ENCODE results near the gene ALK.

The ALK gene

DNA sequence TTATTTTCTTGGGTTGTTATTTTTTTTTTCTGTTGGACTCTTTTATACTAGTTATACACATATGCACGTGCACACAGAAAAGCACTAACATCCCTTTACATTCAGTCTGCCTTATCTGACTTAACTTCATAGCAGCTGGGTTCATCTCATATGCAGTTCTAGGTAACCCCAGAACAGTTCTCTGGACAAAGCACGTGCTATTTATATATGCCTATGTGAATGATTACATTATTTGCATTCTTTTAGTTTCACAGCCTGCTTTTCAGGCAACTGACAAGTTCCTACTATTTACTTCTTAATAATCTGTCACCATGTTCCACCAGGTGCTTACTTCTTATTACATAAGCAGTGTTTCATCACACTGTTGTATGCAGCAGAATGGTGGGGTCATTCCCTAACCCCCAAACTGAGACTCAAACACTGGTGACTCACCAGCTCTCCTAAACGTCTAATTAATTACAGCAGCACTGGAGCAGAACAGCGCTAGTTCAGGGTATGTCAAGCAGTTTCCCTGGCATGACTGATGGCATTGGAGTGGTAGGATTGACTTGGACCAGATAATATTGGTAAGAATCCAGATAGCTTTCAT lies 433.3 kb downstream of the ALK start:
- DNase-seq (ENCODE audit: low spot score): no peak

DNA sequence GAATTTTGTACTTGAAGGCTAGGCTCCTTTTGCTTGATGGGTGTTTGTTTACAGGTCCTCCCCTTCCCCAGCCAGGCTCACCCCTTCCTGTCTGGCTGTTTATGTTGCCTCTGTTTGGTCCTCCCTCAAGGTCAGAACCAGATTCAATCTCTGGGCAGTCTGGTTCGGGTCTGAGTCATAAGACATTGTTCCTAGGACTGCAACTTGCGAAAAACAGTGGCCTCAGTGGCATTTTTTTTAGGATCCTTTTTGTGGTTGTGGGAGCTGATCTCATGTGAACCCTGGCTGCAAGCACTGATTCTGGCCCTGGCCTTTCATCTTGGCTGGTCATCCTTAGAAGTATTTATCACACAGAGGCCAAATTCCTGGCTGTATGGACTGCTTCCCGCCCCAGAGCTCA lies 435.8 kb downstream of the ALK start:
- no peak for DNase-seq (ENCODE audit: low spot score)

DNA sequence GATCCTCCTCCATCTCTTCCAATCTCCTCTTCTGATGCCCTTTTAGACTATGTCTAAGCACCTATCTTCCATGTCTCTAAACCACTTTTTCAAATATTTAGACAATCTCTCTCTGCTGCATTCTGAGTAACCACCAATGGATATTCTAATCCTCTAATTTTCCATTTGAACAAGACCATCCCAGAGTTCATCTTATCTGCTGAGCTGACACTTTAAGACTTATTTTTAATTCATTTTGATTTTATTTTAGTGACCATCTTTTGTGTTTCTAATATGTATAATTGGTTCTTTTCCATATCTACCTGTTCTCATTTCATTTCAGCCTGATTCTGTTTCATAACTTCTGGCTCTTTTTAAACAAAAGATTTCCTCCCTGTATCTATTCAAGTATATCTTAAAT lies 436.3 kb downstream of the ALK start:
- no peak for DNase-seq (ENCODE audit: low spot score)

DNA sequence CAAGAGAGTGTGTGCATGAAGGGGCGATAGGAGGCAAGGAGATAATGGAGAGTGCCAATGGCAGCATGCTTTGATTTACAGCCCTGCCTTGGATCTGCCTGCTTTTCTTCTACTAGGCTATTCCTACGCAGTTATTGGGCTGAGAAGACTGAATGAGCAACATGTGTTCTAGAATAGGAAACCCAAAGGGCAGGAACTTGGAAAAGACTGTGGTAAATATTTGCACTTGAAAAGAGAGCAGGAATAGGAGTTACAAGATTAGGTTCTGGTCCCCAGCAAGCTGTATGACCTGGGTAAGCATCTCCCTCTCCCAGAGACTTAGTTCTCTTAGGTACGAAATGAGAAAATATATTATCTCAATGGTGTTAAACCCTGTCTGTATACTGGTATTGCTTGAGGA lies 438.5 kb downstream of the ALK start:
- no peak for DNase-seq (ENCODE audit: low spot score)

DNA sequence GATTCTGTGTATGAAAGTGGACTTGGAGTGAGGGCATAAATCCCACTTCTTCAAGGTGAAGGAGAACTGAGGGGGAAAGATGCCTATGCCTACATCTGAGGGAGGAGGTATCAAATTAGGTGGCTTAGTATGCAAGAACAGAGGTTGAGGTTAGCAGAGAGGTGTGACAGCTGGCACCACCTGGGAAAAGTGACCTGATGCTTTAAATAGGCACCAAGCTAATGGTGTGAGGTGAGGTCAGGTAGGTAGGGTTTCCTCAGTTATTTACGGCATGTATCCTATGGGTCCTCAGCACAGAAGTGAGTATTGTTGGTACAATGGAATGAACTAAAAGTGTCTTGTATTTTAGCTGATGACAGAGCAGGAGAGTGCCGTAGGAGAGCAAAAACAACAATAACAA lies 439.0 kb downstream of the ALK start:
- DNase-seq (ENCODE audit: low spot score): no peak

DNA sequence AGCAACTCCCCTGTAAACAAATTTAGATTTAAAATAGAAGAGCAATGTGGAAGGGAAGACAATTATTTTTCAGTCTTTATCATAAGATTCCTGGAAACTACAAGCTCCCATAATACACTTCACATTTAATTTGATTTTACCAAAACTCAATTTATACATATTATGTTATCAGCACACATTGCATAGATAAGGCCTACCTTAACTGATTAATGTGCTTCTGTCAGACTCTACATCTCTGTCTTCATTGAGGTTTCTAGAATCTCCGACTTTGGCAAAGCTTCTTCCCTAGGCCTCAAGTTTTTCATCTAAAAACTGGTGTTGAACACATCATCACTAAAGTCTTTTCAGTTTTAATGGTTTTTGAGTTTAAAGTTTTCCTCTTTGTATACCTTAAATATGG lies 440.1 kb downstream of the ALK start:
- no peak for DNase-seq (ENCODE audit: low spot score)

DNA sequence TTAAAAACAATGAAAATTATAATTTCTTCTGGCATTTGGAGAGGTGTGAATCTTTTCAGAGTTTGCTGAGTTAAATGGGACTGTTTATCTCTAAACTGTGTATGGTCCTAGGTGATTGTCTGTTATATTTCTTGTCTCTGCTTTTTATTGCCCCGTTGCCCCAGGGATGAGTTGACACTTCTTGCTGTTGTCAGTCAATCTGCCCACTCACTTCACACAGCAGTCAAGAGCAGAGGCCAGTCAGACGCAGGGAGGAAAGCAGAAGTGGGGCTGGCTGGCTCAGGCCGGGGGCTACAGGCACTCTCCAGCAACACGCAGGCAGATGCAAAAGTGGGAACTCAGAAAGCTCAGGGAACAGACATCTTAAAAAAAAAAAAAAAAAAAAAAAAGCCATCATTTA lies 441.0 kb downstream of the ALK start:
- DNase-seq (ENCODE audit: low spot score): no peak

DNA sequence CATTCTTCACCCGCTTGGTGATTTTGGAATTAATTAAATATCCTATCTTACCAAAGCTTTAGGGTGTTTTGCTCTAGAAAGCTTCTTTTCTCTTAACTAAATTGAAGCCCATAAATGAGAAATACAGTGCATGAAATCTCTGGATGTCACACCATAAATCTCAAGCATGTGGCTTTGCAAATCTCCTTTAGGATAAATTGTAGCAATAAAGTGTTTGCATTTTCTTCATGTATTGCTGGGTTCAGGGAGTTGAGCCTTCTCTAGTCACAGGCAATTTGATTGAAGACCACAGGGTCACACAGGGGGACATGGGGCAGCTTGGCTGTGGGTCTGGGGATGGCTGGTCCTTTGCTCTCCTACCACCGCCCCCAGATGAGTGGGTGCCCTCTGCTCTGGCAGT lies 442.0 kb downstream of the ALK start:
- DNase-seq (ENCODE audit: low spot score): no peak

DNA sequence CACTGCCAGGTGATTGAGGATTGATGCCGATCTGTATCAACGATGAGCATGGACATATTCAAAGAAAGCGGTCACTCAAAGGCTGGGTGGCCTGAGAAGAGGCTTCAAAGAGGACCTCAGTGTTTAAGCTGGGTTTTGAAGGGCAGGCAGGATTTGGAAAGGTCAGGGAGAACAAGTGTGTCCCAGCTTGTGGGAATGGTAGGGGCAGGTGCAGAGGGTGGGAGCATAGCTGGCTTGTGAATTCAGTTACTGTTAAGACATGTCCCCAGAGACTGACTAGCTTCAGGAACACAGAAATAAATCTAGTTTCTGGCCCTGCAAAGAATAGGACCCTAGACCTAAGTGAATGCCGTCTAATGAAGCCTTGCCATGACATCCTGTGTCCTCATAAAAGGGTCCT lies 442.7 kb downstream of the ALK start:
- no peak for DNase-seq (ENCODE audit: low spot score)

DNA sequence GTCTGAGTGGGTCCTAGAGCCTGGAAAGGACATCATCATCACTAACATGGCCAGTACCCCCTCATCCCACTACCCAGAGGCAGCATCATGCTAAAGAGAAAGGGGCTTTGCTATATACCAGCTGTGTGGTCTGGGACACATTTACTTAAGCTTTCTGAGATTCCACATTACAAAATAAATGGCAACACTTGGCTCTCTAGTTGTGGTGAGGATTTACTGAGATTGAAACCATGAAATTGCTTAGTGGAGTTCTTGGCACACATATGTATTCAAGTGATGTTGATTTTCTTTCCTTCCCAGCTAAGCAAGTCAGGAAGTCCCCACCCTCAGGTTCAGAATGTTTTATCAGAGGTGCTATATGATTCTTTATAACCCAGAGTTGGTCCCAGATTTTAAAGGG lies 444.2 kb downstream of the ALK start:
- DNase-seq (ENCODE audit: low spot score): no peak

DNA sequence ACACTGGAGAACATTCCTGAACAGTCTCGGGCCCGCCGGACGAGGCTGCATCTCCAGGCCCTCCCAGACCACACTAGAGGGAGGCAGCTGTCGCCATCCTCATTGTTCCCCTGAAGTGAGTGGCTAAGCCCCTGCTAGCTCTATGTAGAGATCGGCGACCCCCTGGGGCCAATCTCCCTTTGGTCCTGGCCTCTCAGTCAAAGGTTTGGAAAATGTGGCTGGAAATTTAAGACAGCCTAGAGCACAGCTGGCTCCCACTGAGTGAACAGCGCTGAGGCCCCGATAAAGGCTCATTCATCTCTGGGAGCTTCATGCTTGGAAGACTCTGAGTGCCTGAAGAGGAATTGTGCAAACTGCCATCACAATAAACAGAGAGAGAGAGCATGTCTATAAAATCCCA lies 445.9 kb downstream of the ALK start:
- DNase-seq (ENCODE audit: low spot score): peak; percentile 52

DNA sequence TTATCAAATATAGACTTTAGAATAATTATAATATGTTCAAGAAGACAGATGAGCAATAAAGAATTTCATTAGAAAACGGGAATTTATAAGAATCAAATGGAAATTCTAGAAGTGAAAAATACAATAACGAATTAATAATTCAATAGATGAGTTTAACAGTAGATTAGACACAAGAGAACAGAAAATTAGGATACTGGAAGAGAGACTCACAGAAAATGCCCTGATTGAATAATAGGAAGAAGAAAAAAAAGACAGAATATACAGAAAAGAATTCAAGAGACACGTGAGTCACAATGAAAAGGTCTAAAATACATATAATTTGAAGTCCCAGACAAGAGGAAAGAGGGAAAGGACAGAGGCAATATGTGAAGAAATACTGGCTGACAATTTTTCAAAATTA lies 451.4 kb downstream of the ALK start:
- DNase-seq (ENCODE audit: low spot score): no peak

DNA sequence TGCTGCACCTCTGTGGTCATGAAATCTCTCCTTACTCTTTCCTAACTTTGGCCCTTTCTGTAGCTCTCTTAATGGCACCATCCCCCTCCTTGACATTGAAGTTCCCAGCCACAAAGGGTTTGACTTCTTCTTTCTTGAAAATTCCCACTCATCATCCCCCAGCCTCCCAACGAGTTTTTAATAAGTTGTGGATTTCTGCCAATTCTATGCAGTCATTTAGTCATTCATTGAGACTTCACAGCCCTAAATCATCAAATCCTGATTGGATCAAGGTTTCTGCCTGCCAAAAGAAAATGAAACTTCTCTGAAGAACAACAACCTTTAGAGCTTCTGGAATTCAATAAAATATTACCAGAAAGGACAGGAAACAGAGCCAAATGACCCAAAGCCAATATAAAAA lies 451.9 kb downstream of the ALK start:
- no peak for DNase-seq (ENCODE audit: low spot score)

DNA sequence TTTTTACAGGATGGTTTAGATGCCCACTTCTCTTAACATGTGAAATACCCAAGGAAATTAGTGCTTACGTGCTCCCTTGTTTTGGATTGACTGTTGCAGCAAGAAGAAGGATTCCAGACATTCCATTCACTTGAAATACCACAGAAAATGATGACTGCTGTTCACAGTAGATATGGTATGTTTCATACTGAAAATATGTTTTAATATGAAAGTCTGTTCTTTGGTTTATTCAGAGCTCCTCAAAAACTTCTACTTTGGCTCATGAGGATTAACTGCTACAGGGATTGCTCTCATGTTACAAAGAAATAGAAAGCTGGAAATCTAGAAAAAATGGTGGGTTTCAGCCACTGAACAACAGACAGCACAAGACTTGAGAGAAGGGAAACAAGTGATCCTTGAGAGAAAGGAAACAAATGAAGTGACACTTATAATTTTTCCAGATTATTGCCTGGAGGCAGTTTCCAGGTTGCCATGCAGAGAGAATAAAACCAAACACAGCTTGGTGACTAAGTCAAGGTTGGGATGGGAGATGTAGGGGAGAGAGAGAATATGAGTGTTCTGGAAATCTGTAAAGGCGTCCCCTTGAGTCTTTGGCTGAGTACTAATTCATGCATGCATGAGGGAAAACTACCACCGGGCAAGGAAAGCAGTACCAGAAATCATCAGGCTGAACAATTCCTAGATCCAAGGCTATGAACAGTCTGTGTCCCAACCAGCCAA lies 458.0 kb downstream of the ALK start:
- DNase-seq (ENCODE audit: low spot score): no peak

DNA sequence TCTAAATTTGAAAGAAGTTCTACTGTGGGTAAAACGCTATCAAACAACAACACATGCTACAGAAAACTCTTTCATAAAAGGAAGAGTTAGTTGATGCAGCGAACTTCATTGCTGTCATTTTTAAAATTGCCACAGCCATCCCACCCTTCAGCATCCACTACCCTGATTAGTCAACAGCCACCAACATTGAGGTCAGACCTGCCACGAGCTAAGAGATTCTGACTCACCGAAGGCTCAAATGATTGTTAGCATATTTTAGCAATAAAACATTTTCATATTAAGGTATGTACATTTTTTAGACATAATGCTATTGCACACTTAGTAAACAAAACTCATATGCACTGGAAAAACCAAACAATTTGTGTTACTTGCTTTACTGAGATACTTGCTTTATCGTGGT lies 459.1 kb downstream of the ALK start:
- DNase-seq (ENCODE audit: low spot score): no peak

DNA sequence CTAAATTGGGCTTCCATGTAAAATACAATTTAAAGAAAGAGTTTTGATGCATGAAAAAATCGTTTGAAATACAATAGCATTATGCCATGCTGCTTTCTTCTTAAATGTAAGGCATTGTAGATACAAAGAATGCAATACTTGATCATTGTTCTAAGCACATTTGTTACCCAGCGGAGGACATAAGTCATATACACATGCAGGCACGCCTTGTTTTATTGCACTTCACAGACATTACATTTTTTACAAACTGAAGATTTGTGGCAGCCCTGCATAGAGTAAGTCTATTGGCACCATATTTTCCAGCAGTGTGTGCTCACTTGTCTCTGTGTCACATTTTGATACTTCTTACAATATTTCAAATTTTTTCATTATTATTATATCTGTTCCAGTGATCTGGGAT lies 461.2 kb downstream of the ALK start:
- DNase-seq (ENCODE audit: low spot score): no peak

DNA sequence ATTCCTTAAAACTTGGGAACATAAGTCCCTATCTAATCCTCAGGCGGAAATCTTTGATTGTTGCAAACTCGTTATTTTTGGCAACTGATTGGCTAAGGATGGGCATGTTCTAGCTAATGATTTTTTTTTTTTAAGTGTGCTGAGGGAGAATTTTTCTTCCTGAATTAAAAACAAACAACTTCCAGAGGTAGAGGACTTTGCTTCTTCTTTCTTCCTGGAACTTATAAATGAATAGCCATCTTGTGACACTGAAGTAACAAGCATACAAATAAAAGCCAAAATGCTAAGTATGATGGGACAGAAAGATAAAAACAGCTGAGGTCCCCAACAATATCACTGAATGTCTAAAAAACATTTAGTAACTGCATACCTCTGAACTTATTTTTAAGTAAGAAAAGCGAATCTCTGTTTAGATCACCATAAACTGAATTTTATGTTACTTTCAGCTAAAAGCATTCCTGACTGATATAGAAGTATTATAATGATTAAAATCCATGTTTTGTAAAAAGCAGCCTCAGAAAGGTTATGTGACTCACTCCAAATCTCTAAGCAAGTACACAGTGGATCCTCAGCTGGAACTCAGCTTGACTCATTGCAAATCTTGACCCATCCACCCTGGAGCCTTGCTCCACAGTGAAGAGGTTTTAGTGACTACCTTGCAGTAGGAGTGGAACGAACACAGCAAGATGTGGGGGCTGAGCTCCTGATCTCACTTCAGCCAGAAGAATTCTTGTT lies 461.8 kb downstream of the ALK start:
- no peak for DNase-seq (ENCODE audit: low spot score)

DNA sequence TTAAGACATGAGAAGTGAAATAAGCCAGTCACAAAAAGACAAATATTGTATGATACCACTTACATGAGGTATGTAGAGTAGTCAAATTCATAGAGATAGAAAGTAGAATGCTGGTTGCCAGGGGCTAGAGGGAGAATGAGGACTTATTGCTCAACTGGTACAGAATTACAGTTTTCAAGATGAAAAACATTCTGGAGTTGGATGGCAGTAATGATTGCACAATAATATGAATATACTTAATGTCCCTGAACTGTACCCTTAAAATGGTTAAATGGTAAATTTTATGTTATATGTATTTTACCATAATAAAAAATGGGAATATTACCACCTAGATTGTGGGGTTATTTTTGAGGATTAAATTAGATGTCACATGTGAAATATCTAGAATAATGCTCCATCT lies 465.0 kb downstream of the ALK start:
- no peak for DNase-seq (ENCODE audit: low spot score)

DNA sequence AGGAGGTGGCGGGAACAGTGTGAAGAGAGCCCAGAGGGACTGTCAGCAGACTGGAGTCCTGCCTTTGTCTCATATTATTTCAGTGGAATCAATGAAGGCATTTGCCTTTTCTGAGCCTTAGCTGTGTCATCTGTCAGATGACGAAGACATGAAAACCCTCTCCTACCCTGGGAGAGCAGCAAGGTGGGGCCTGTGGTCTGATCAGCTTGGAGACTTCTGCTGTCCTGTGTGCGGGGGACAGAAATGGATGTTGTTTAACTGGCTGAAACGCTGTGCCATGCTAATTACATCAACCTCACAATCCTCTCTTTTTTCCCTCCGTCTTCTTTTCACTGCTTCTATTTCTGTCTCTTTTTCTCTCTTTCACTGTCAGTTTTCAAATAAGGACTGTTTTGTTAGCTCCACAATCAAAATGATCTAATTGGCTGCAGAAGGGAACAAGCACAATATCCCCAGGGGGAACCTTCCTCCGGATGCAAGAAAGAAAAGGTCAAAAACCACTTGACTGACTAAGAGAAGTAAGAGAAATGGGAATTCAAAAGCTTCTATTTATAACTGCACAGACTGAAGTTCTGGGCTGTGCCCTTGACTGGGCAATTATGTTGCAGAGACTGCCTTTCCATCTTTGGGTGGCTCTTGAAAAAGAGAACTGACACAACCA lies 466.1 kb downstream of the ALK start:
- DNase-seq (ENCODE audit: low spot score): no peak

DNA sequence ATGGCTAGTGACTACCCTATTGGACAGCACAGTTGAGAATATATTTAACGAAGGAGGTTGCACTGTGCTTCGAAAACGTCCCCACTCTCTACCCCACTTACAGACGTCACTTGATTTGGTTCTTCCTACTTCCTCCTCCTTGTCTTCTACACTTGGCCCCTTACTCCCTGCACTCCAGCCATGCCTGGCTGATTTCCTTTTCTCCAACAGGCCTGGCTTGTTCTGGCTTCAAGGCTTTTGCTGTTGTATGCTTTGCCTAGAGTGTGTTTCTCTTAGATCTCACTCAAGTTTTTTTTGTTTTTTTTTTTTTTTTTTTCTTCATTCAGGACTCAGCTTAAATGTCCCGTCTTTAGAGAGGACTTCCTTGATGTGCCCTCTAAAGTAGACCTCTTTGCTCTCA lies 469.4 kb downstream of the ALK start:
- DNase-seq (ENCODE audit: low spot score): no peak

DNA sequence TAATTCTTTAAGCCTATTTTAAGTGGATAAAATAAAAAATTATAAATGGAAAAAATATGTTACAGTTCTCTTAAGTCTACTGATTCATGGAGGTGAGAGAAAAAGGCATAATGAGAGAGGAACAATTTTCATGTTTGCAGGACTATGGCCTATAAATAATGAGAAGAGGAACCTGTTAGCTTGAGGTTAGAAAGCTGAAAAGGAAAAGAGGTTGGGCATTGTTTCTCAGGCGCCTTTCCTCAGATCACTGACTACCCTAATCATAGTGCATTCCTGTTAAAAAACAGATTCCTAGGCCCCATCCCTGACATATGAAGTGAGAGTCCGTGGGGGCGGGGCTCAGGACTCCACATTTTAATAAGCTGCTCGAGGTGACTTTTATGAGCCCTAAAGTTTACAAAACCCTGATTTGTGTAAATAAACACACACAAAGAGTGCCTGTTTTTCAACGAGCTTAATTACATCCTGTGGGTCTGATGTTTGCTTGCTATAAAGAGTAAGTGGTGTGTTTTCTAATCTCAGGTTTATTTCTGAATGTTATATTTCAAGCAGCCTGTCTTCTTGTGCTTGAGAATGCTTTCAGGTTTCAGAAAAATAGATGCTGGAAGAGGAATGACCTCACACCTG lies 470.7 kb downstream of the ALK start:
- DNase-seq (ENCODE audit: low spot score): no peak

DNA sequence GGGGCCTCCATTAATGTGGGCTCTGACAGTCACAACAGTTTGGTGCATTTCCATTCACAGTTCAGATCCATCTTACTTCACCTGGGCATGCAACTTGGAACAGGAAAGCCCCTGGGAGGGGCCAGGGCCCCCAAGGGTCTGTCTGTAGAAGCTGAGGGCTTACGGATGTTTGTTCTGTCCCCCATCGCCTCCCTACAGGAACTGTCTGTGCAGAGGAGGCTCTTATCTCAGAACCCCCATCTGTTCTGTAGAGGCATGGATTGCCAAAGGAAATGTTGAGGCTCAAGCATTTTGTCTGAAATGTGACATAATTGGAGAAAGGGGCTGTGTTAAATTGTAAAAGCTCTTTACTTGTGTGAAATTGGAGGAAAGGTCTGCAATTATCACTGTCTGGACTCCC lies 471.9 kb downstream of the ALK start:
- DNase-seq (ENCODE audit: low spot score): no peak

Measured in ecto neural progenitor cell (in vitro differentiated cells).